CD14-positive monocyte (primary cell): ENCODE measurements around the gene MRPL36. TPM values are rescaled to one million over a fixed set of nuclear protein-coding genes. Genes with fewer than 3 reads are reported as not detected.

Experiments used
- DNase-seq, 3 donors: peaks; one replicate each; pipeline ENCODE4 v3.0.0-alpha.2; 2011 to 2022
- H2AFZ ChIP-seq: 2 replicates; pipeline ENCODE4 v1.6.0; 2012; ENCODE audit warnings: mild to moderate bottlenecking, low read depth, low read length, inconsistent platforms; ENCODE audit not compliant: insufficient read depth, poor library complexity, severe bottlenecking
- H3K27ac ChIP-seq, 2 donors: 1 replicate in 1 of 2; 2 replicates in 1 of 2; pipeline ENCODE4 v1.5.1; 2012 to 2013; ENCODE audit warnings: low read length in 2 of 2, control low read depth in 1 of 2, inconsistent platforms in 1 of 2, low read depth in 1 of 2, mild to moderate bottlenecking in 1 of 2
- H3K27me3 ChIP-seq, 2 donors: one replicate each; pipeline versions ENCODE4 v1.6.0 to v1.6.1; 2011 to 2013; ENCODE audit warnings: low read length in 2 of 2; ENCODE audit not compliant: control insufficient read depth in 2 of 2, insufficient read depth in 2 of 2
- H3K36me3 ChIP-seq, 2 donors: replicated peaks in 1 of 2; 1 replicate in 1 of 2; 2 replicates in 1 of 2; pipeline versions ENCODE4 v1.5.1 to v1.6.1; 2012 to 2013; ENCODE audit warnings: low read length in 2 of 2, control low read depth in 1 of 2, inconsistent platforms in 1 of 2, mild to moderate bottlenecking in 1 of 2; ENCODE audit not compliant: insufficient read depth in 2 of 2, control insufficient read depth in 1 of 2
- H3K4me1 ChIP-seq, 2 donors: 1 replicate in 1 of 2; 2 replicates in 1 of 2; pipeline versions ENCODE4 v1.5.1 to v1.6.1; 2012 to 2013; ENCODE audit warnings: low read length in 2 of 2, control low read depth in 1 of 2, inconsistent platforms in 1 of 2, mild to moderate bottlenecking in 1 of 2, moderate library complexity in 1 of 2; ENCODE audit not compliant: insufficient read depth in 2 of 2, control insufficient read depth in 1 of 2
- H3K4me2 ChIP-seq: replicated peaks from 2 replicates; pipeline ENCODE3; 2012; ENCODE audit warnings: low read length, moderate library complexity, mild to moderate bottlenecking; ENCODE audit not compliant: poor library complexity, severe bottlenecking; ENCODE audit errors: extremely low read depth
- H3K4me3 ChIP-seq, 3 experiments: fragments of 200-600 bp in 1 of 3; sonication (generic) in 1 of 3; replicated peaks in 1 of 3; 1 replicate in 2 of 3; 2 replicates in 1 of 3; pipeline ENCODE4 v1.5.1; 2011 to 2013; ENCODE audit warnings: low read length in 3 of 3, mild to moderate bottlenecking in 3 of 3, control low read depth in 2 of 3, low read depth in 2 of 3, inconsistent platforms in 1 of 3, moderate library complexity in 1 of 3
- H3K79me2 ChIP-seq: 2 replicates; pipeline ENCODE4 v1.6.0; 2012; ENCODE audit warnings: mild to moderate bottlenecking, control low read depth, inconsistent platforms, low read length, moderate library complexity; ENCODE audit not compliant: insufficient read depth
- H3K9ac ChIP-seq: 2 replicates; pipeline ENCODE4 v1.6.0; 2017; ENCODE audit warnings: low read length, mild to moderate bottlenecking; ENCODE audit not compliant: insufficient read depth, poor library complexity, severe bottlenecking
- H3K9me3 ChIP-seq, 2 donors: replicated peaks in 1 of 2; 1 replicate in 1 of 2; 2 replicates in 1 of 2; pipeline versions ENCODE4 v1.5.1 to v1.6.1; 2012 to 2013; ENCODE audit warnings: low read length in 2 of 2, control low read depth in 1 of 2; ENCODE audit not compliant: control insufficient read depth in 1 of 2, insufficient read depth in 1 of 2
- H4K20me1 ChIP-seq: 2 replicates; pipeline ENCODE4 v1.6.0; 2012; ENCODE audit warnings: mild to moderate bottlenecking, low read length, control low read depth, moderate library complexity; ENCODE audit not compliant: insufficient read depth
- H3K27ac Mint-ChIP-seq, 7 donors: one replicate each; pipeline ENCODE4 v1.8.0; 2020; ENCODE audit warnings: mild to moderate bottlenecking in 7 of 7, mixed read lengths in 7 of 7, moderate library complexity in 6 of 7, inconsistent platforms in 2 of 7
- H3K27me3 Mint-ChIP-seq, 3 donors: one replicate each; pipeline ENCODE4 v1.8.0; 2021 to 2022; ENCODE audit warnings: low read depth in 3 of 3, mild to moderate bottlenecking in 3 of 3, mixed read lengths in 3 of 3, moderate library complexity in 3 of 3, inconsistent platforms in 1 of 3
- H3K36me3 Mint-ChIP-seq, 2 donors: one replicate each; pipeline ENCODE4 v1.8.0; 2020; ENCODE audit warnings: mixed read lengths in 2 of 2, inconsistent platforms in 1 of 2, mild to moderate bottlenecking in 1 of 2
- H3K4me1 Mint-ChIP-seq: one replicate; pipeline ENCODE4 v1.8.0; 2020; ENCODE audit warnings: mild to moderate bottlenecking, mixed read lengths
- H3K4me3 Mint-ChIP-seq, 2 donors: one replicate each; pipeline ENCODE4 v1.8.0; 2020; ENCODE audit warnings: mild to moderate bottlenecking in 2 of 2, mixed read lengths in 2 of 2, moderate library complexity in 1 of 2
- H3K9me3 Mint-ChIP-seq, 7 donors: one replicate each; pipeline ENCODE4 v1.8.0; 2020 to 2022; ENCODE audit warnings: mixed read lengths in 7 of 7, mild to moderate bottlenecking in 6 of 7, moderate library complexity in 6 of 7, inconsistent platforms in 2 of 7
- CTCF ChIP-seq: fragments of 200-600 bp; IDR thresholded peaks from one replicate; pipeline ENCODE4 v1.8.0; 2022; ENCODE audit warnings: antibody characterized with exemption, mild to moderate bottlenecking
- WGBS: methylation state at CpG from one replicate; pipeline ENCODE4 v1.1.5; 2013; ENCODE audit warnings: missing lambda C conversion rate; ENCODE audit not compliant: insufficient coverage; 5-methylcytosine and 5-hydroxymethylcytosine counted together
- intact Hi-C, 2 donors: fragments of 100-400 bp; cut with micrococcal nuclease; formaldehyde crosslinking; loops; one replicate each; pipeline versions ENCODE4 v1.15.0 to v1.15.1; 2023
- polyA plus RNA-seq, 3 donors: library from polyadenylated mRNA; depleted of rRNA in 1 of 3; unstranded in 2 of 3; stranded (reverse) in 1 of 3; fragments of 300-500 nt in 2 of 3; fragments of >200 nt in 1 of 3; fragmentation: Illumina TruSeq in 2 of 3; gene quantifications; 1 replicate in 2 of 3; 2 replicates in 1 of 3; pipeline ENCODE4 v1.2.3, GENCODE V29; 2012 to 2021

The MRPL36 gene
- polyA plus RNA-seq, 3 donors = 17.9 to 81.7 (median 65.9) TPM

DNA sequence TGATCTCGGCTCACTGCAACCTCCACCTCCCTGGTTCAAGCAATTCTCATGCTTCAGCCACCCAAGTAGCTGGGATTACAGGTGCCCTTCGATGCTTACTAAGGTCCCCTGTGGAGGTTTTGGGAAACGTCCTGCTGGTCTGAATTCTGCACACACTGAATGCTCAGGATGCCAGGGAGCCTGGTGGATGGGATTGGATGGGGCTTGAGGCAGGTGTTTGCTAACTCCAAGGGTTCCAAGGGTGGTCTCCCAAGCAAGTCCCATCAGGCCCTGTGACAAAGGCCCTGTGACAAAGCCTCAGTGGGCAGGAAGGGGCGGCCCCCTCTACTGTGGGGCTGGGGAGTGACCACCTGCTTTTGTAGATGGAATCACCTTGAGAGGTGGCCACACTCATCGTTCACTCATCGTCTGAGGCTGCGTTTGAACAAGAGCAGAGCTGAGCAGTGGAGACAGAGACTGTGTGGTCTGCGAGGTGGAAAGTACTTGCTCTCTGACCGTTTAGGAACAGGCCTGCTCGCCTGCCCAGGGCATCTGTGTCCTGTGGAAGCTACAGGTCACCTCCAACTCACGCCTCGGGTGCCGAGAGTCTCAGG is 40.2 kb downstream of the MRPL36 start:
- WGBS = 93% methylated on average over 8 of the region's 13 CpGs
- intact Hi-C loops = no loop called here
- Histone ChIP-seq H3K27ac (no peak overlapping the region), H3K4me2 (no peak overlapping the region), H3K4me1 (no peaks in the 10 kb centered on the region), H3K4me3 (no peak overlapping the region), H3K27me3 (no peaks in the 10 kb centered on the region), H3K9me3 (no peaks in the 10 kb centered on the region), H2AFZ (no peak overlapping the region), H3K9ac (no peak overlapping the region), H4K20me1 (no peaks in the 10 kb centered on the region), H3K79me2 (no peaks in the 10 kb centered on the region), H3K36me3 (no peaks in the 10 kb centered on the region)
- Mint-ChIP-seq H3K9me3 (peaks cover 0 to 8% (median 0%) of the 10 kb centered on the region in 7 donors), H3K36me3 (no peaks in the 10 kb centered on the region), H3K4me1 (no peaks in the 10 kb centered on the region), H3K4me3 (no peak overlapping the region), H3K27me3 (peaks cover 7 to 30% (median 11%) of the 10 kb centered on the region in 3 donors), H3K27ac (no peak overlapping the region)
- no peak for DNase-seq
- no peak for TF ChIP-seq CTCF

DNA sequence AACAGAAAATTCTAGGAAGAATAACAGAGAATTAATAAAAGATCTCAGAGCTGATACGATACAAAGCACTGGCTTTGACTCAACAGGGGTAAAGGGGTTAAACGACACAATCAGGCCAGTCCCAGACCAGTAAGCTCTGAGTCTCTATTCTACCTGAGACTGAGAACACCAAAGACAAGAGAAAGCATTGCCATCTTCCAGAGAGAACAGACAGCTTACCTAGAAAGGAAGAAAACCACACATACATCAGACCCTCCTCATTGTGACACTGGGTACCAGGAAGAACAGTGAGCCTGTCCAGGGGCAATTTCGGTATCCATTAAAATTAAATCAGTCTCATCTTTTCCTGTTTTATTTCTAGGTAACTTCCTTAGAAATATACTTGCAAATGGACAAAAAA is 41.1 kb downstream of the MRPL36 start:
- H3K27ac Mint-ChIP-seq = no peak overlapping the region
- TF ChIP-seq CTCF = no peak
- no peak overlapping the region for H3K4me3 Mint-ChIP-seq
- Histone ChIP-seq H3K79me2 (no peaks in the 10 kb centered on the region), H3K9ac (no peak overlapping the region), H3K4me1 (no peaks in the 10 kb centered on the region), H3K27ac (no peak overlapping the region), H4K20me1 (no peaks in the 10 kb centered on the region), H3K27me3 (no peaks in the 10 kb centered on the region), H3K4me3 (no peak overlapping the region), H2AFZ (no peak overlapping the region), H3K9me3 (no peaks in the 10 kb centered on the region), H3K36me3 (no peaks in the 10 kb centered on the region), H3K4me2 (no peak overlapping the region)
- H3K27me3 Mint-ChIP-seq = peaks cover 5 to 27% (median 11%) of the 10 kb centered on the region in 3 donors
- 86% methylated on average over 1 of the region's 3 CpGs for WGBS
- no peaks in the 10 kb centered on the region for H3K4me1 Mint-ChIP-seq
- DNase-seq = no peak
- H3K36me3 Mint-ChIP-seq = no peaks in the 10 kb centered on the region
- intact Hi-C loops = no loop called here
- H3K9me3 Mint-ChIP-seq = peaks cover 0 to 8% (median 0%) of the 10 kb centered on the region in 7 donors
